PC-9 (cell line): ENCODE data around the gene CHKA. TPM values are rescaled to one million over a fixed set of nuclear protein-coding genes. Genes with fewer than 3 reads are reported as not detected.

Source experiments
- BruUV-seq: library from RNA; stranded (reverse); fragments of 400-500 nt; replicated peaks from 2 replicates; lab custom pipeline; 2021; lab: Mats Ljungman, UMichigan
- CTCF ChIA-PET: fragments of 300-600 bp; sonication (Branson Sonifier 250); formaldehyde crosslinking; loops from one replicate; lab custom pipeline; 2022; ENCODE audit warnings: antibody characterized with exemption; lab: Charles Lee
- POLR2A ChIA-PET: fragments of 300-600 bp; sonication (Branson Sonifier 250); formaldehyde crosslinking; loops from one replicate; lab custom pipeline; 2022; ENCODE audit warnings: antibody characterized with exemption; ENCODE audit not compliant: unreplicated experiment; lab: Charles Lee
- DNase-seq, 2 experiments: peaks; one replicate each; pipeline versions ENCODE4 v3.0.0 to v3.0.0-alpha.2; 2015 to 2022; ENCODE audit warnings: mixed read lengths in 1 of 2
- H2AFZ ChIP-seq: fragments of 200-600 bp; sonication (generic); 2 replicates; pipeline ENCODE4 v1.8.1; 2017; ENCODE audit warnings: antibody characterized with exemption
- H3F3A ChIP-seq: fragments of 200-600 bp; sonication (generic); 2 replicates; pipeline ENCODE4 v1.8.1; 2017; ENCODE audit warnings: antibody characterized with exemption, mild to moderate bottlenecking, low read depth; ENCODE audit not compliant: insufficient read depth
- H3K27ac ChIP-seq: fragments of 200-600 bp; sonication (generic); 2 replicates; pipeline ENCODE4 v1.6.1; 2016; ENCODE audit warnings: mixed run types
- H3K27me3 ChIP-seq: fragments of 200-600 bp; sonication (generic); 2 replicates; pipeline ENCODE4 v1.6.1; 2016; ENCODE audit warnings: low read depth, mixed run types; ENCODE audit not compliant: insufficient read depth
- H3K36me3 ChIP-seq: fragments of 200-600 bp; sonication (generic); 2 replicates; pipeline ENCODE4 v1.6.1; 2016; ENCODE audit warnings: low read depth, mixed run types
- H3K4me1 ChIP-seq: fragments of 200-600 bp; sonication (generic); replicated peaks from 2 replicates; pipeline ENCODE4 v1.6.1; 2016; ENCODE audit warnings: mixed run types; ENCODE audit not compliant: insufficient read depth
- H3K4me2 ChIP-seq: fragments of 200-600 bp; sonication (generic); 2 replicates; pipeline ENCODE4 v1.6.1; 2017; ENCODE audit warnings: mixed run types
- H3K4me3 ChIP-seq: fragments of 200-600 bp; sonication (generic); 2 replicates; pipeline ENCODE4 v1.6.1; 2016; ENCODE audit warnings: mixed run types
- H3K79me2 ChIP-seq: fragments of 200-600 bp; sonication (generic); 2 replicates; pipeline ENCODE4 v1.6.1; 2017; ENCODE audit warnings: low read depth, mixed run types
- H3K9me2 ChIP-seq: fragments of 200-600 bp; sonication (generic); 2 replicates; pipeline ENCODE4 v1.8.1; 2017; ENCODE audit warnings: mild to moderate bottlenecking; ENCODE audit not compliant: insufficient read depth
- H3K9me3 ChIP-seq: fragments of 200-600 bp; sonication (generic); 2 replicates; pipeline ENCODE4 v1.8.1; 2016; ENCODE audit warnings: low read depth; ENCODE audit not compliant: insufficient read depth
- H4K20me1 ChIP-seq: fragments of 200-600 bp; sonication (generic); 2 replicates; pipeline ENCODE4 v1.8.1; 2017; ENCODE audit not compliant: insufficient read depth
- CTCF ChIP-seq: fragments of 200-600 bp; sonication (generic); conservative IDR thresholded peaks from 2 replicates; pipeline ENCODE4 v1.6.1; 2017; ENCODE audit warnings: mixed run types, antibody characterized with exemption, mild to moderate bottlenecking, moderate library complexity
- EZH2 ChIP-seq: fragments of 200-600 bp; sonication (generic); IDR thresholded peaks from 2 replicates; pipeline ENCODE4 v1.8.0; 2017; ENCODE audit warnings: antibody characterized with exemption, low read depth
- intact Hi-C: fragments of 100-400 bp; cut with micrococcal nuclease; formaldehyde crosslinking; loops from one replicate; pipeline ENCODE4 v1.10.0; 2022; ENCODE audit not compliant: unreplicated experiment
- total RNA-seq: library from RNA; stranded (reverse); gene quantifications from 2 replicates; pipeline ENCODE4 v1.2.3, GENCODE V29; 2021

The CHKA gene
- total RNA-seq, 1 experiment from 2014 or later, result 90.5 TPM

- BruUV-seq, result no TSS peak
- CTCF ChIA-PET, result no interaction called here
- Histone ChIP-seq H4K20me1 (no peaks in the 10 kb centered on the region), H3K4me1 (peaks cover 13% of the 10 kb centered on the region), H3K9me2 (no peaks in the 10 kb centered on the region), H3K27ac (no peak overlapping the region), H3K27me3 (no peaks in the 10 kb centered on the region), H2AFZ (no peak overlapping the region), H3K4me3 (no peak overlapping the region), H3F3A (no peaks in the 10 kb centered on the region; the same call in 1 of the 2 replicates), H3K9me3 (peaks cover 25% of the 10 kb centered on the region), H3K79me2 (no peaks in the 10 kb centered on the region), H3K4me2 (no peak overlapping the region), H3K36me3 (no peaks in the 10 kb centered on the region)
- intact Hi-C loops, result no loop called here
- POLR2A ChIA-PET, result no interaction called here
- TF ChIP-seq CTCF (no peak), EZH2 (no peak)
- DNase-seq, result no peak
Measured at GRCh38 chr11:68135161-68135560, 14.0 kb upstream of the CHKA start.

- intact Hi-C loops, result no loop called here
- Histone ChIP-seq H3K4me2 (no peak overlapping the region), H3K9me3 (peaks cover 25% of the 10 kb centered on the region), H2AFZ (no peak overlapping the region), H3K79me2 (no peaks in the 10 kb centered on the region), H4K20me1 (no peaks in the 10 kb centered on the region), H3K4me3 (no peak overlapping the region), H3K9me2 (no peaks in the 10 kb centered on the region), H3K4me1 (peaks cover 27% of the 10 kb centered on the region), H3K36me3 (no peaks in the 10 kb centered on the region), H3K27ac (no peak overlapping the region), H3F3A (peaks cover 11% of the 10 kb centered on the region), H3K27me3 (no peaks in the 10 kb centered on the region)
- no peak for DNase-seq
- TF ChIP-seq EZH2 (no peak), CTCF (no peak)
- no TSS peak for BruUV-seq
- POLR2A ChIA-PET, result no interaction called here
- CTCF ChIA-PET, result no interaction called here
Measured at GRCh38 chr11:68133761-68134160, 12.6 kb upstream of the CHKA start.

- POLR2A ChIA-PET, result no interaction called here
Measured at GRCh38 chr11:68130121-68130520, 8.9 kb upstream of the CHKA start.

More at GRCh38 chr11:68130121-68130520, 8.9 kb upstream of the CHKA start:
- no peaks in the 10 kb centered on the region for H4K20me1 ChIP-seq
- H3K36me3 ChIP-seq, result no peaks in the 10 kb centered on the region
- intact Hi-C loops, result no loop called here
- H3K9me2 ChIP-seq, result no peaks in the 10 kb centered on the region
- BruUV-seq, result no TSS peak
- H3K27me3 ChIP-seq, result no peaks in the 10 kb centered on the region
- no peak overlapping the region for H3K4me3 ChIP-seq
- TF ChIP-seq EZH2, result no peak
- TF ChIP-seq CTCF, result no peak
- no peak for DNase-seq
- no peak overlapping the region for H3K4me2 ChIP-seq
- peaks cover 60% of the 10 kb centered on the region for H3K4me1 ChIP-seq
- H2AFZ ChIP-seq, result no peak overlapping the region
- H3K79me2 ChIP-seq, result peaks cover 4% of the 10 kb centered on the region; the same call in 1 of the 2 replicates
- H3K27ac ChIP-seq, result peak overlapping the region; percentile 97; the same call in 1 of the 2 replicates
- H3K9me3 ChIP-seq, result peaks cover 20% of the 10 kb centered on the region
- H3F3A ChIP-seq, result peaks cover 37% of the 10 kb centered on the region
- CTCF ChIA-PET, result no interaction called here
